Left lobe of liver (tissue), 2 donors: ENCODE measurements around the gene ABCC12. TPM values are rescaled to one million over a fixed set of nuclear protein-coding genes. Genes with fewer than 3 reads are reported as not detected.

ENCODE experiments used
- ATAC-seq: fragments of 200-7000 bp; cut with Tn5 transposase; one replicate; pipeline ENCODE4 v1.9.1; 2020; ENCODE audit warnings: mild to moderate bottlenecking, moderate library complexity
- DNase-seq: peaks from one replicate; pipeline ENCODE4 v3.0.0-alpha.2; 2020; ENCODE audit warnings: low spot score
- total RNA-seq: library from RNA; stranded (reverse); gene quantifications from one replicate; pipeline ENCODE4 v1.2.1, GENCODE V29; 2021
- donor health status: DM: no; HTN: no; CAD: no; lungs with moderate emphysema.
- donor health status: DM: no; HTN: yes; CAD: no.

ABCC12 gene
- total RNA-seq, 1 donor from 2014 or later = 0.08 TPM

DNA sequence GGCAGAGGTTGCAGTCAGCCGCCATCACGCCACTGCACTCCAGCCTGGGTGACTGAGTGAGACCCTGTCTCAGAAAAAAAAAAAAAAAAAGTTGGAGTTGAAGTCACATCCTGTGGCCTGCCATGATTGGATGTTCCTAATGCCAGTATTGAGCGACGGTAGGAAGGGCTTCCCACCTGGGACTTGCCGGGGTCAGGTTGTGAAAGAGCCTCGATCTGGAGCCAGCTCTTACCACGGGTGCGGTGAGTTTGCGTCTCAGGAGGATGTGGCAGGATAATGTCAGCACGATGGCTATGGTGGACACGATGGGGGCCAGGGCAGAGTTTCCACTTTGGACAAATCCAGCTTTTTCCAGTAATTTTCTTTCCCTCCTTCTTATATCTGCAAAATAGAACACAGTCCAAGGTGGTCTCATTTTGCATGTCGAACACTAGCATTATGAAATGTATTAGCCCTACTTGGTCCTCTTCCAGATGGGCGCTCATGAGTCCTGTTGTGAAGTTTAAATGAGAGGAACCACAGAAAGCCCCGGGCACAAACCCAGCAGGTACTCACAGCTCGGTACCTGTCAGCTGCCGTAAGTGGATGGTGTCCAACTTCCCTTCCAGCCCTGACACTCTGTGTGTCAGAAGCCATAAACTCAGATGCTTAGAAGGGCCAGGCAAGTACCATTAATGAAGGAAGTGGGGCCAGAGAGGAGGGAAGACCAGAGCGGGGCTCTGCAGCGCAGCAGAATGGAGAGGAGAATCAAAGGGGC is 22.2 kb downstream of the ABCC12 start:
- DNase-seq (no peak), ATAC-seq (no peak)

DNA sequence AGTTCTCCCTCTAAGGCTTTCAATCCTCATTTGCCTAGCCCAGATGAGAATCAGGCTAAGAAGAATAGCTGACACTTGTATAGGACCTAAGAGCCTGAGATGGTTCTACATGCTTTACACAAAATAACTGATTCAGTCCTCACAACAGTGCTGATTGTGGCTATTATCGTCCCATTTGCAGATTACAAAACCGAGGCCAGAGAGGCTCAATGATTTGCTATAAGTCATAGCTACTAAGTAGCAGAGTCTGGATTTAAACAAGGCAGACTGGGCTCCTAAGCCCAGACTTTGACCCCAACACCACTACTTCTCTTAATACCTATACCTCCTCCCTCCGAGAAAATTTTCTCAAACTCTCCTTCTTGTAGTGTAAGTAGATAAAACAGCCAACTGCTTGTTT is 23.1 kb downstream of the ABCC12 start:
- ATAC-seq = no peak
- no peak for DNase-seq

GRCh38 chr16:48131201-48131935 is 24.4 kb downstream of the ABCC12 start:
- DNase-seq = no peak
- ATAC-seq = no peak

DNA sequence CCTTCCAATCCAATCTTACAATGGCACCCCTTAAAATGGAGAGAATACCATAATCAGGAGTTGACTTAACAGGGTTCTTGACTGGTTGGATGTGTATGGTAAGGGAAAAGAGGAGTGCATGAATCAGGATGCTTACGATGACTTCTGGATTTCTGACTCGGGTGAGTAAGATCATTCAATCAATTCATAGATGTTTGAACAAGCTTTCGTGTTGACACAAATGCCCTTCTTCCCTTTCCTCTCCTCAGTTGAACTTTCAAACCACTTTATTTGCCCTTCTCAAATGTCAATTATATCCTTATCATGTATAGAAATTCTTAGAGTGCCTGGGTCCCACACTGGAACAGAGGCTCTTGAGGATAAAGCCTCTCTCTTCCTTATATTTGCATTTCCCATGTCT is 25.9 kb downstream of the ABCC12 start:
- no peak for DNase-seq
- ATAC-seq = no peak

DNA sequence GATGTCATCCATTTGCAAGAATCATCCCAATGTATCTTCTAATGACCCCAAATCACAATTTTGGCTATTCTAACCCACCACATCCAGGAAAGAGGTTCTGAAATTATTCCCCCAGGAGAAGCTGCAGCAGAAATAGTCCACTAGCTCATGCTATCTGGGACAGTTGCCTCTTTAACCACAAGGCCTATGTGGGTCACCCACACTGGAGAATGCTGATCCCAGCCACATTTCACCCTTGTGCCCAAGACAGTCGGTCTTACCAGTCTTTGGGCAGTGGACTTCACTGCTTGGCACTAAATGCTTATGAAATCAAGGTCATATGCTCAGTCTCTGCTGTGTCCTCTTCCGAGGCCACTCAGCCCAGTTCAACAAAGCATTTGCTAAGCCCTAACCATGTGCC is 27.0 kb downstream of the ABCC12 start:
- ATAC-seq (no peak), DNase-seq (no peak)

- no peak for DNase-seq
- no peak for ATAC-seq
These were observed 28.8 kb downstream of the ABCC12 start for GRCh38 chr16:48126801-48127644.

DNA sequence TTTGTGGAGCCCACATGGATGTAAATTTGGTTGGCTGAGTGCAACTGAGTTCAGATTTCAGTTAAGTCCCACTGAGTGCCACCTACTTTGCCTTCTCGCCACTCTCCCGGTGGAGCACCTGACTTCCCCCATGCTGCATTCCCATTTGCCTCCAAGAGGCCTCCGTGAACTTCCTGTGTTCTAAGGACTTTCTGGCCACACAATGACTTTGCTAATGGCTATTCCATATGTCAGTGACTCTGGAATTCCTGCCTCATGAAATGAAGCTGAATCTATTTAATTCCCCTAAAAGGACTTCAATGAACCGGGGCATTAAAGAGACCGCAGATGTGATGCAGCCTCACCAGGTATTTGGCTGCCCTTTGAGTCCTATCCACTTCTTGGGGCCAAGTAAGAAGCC is 29.9 kb downstream of the ABCC12 start:
- ATAC-seq = no peak

GRCh38 chr16:48124266-48124665 is 31.5 kb downstream of the ABCC12 start:
- DNase-seq (no peak), ATAC-seq (no peak)

More for the DNA sequence above, 29.9 kb downstream of the ABCC12 start:
- no peak for DNase-seq

GRCh38 chr16:48123104-48123788 is 32.5 kb downstream of the ABCC12 start:
- ATAC-seq (no peak), DNase-seq (no peak)

GRCh38 chr16:48121276-48121675 is 34.5 kb downstream of the ABCC12 start:
- DNase-seq = no peak
- ATAC-seq = no peak

GRCh38 chr16:48118841-48119240 is 37.0 kb downstream of the ABCC12 start:
- ATAC-seq (no peak), DNase-seq (no peak)

DNA sequence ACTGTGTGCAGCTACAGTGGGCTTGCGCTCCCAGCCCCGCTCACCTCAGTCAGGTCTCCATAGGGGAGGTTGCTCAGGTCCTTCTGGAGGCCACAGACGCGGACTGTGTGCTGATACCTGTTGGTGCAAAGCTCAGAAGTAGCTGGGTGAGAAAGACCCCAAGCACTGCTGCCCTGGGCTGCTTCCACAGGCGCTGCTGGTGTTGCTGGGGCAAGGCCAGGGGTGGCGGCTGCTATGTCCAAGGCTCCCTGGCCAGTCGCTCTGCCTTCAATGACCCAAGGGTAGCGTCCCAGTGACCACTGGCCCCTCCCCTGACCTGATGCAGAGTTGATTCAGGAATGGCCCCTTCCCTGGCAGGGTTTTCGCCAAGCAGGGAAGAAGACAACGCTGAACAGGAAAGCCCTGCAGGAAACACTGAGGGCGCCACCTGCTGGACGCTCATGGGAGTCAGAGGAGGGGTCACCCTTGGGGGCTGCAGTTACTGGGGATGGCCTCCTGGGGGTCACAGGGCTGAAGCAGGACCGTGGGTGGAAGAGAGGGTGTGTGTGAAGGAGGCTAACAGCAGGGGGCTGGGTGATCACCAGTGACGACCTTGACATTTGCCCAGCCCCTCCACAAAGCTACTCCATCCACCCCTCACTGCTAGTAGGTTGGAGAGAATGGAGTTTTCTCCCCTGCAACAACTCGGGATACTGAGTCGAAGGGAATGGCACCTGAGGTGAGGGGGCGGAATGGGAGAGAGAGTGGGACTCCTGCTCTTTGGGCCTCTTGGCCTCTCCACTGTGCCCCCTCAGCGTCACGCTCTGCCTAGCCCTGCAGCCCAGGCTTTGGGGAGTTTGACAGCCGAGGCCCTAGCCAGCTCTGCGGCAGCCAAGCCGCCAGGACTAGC is 38.3 kb downstream of the ABCC12 start:
- ATAC-seq (peak; percentile 22), DNase-seq (no peak)

GRCh38 chr16:48115299-48115698 is 40.5 kb downstream of the ABCC12 start:
- DNase-seq = no peak
- ATAC-seq = no peak

DNA sequence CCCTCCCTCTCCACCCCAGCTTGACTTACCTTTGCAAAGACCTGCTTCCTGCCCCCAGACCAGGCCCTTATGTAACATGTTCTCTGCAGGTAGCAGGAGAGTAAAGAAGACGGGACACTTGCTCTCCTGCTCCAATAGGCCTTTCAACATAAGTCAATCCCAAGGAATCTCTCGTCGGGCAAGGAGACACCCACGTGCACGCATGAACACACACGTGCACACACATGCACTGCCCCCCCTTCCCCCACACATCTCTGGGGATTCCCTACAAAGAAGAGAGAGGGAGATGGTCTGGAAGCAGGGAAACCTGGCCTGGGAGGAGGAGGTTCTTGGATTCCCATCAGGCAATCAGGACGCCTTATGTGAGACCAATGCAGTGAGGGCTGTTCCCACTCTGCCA is 41.4 kb downstream of the ABCC12 start:
- DNase-seq (no peak), ATAC-seq (no peak)

- DNase-seq (no peak), ATAC-seq (peak; percentile 46)
These were observed 42.3 kb downstream of the ABCC12 start for GRCh38 chr16:48113471-48113870.

- no peak for DNase-seq
- ATAC-seq = no peak
These were observed 42.8 kb downstream of the ABCC12 start for GRCh38 chr16:48113001-48113400.

DNA sequence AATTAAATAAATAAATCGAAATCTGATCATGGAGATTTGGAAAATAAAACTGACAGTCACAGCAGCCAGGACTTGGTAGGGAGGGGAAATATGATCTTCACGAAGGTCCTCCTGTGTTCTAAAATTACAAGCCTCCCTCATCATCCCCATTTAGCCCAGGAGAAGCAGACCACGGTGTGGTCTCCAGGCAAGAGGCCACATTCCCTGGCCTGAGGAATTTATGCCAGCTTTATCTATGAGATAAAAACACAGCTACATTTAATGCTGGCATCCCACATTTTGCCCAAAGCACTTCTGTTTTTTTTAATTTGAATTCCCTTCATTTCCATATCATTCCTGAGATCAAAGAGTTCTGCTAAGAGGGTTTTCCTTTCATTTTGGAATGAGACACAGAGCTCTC is 43.2 kb downstream of the ABCC12 start:
- DNase-seq = no peak
- no peak for ATAC-seq

DNA sequence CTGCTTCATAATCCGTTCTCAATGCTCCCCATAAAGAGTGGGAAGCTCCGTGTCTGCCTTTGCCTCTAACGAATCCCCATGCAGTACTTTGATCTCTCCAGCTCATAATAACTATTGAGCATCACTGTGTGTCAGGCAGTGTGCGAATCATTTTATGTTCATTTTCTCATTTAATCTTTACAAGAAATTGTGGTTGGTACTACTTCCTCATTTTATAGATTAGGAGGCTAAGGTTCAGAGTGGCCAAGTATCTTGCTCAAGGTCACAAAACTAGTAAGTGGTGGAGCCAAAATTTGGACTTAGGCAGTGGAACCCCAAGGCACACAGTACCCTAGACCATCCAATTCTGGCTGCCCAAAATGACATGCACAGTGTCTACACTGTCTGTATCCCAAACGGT is 44.8 kb downstream of the ABCC12 start:
- DNase-seq = no peak
- no peak for ATAC-seq

- ATAC-seq (no peak), DNase-seq (no peak)
These were observed 45.8 kb downstream of the ABCC12 start for GRCh38 chr16:48110000-48110399.

DNA sequence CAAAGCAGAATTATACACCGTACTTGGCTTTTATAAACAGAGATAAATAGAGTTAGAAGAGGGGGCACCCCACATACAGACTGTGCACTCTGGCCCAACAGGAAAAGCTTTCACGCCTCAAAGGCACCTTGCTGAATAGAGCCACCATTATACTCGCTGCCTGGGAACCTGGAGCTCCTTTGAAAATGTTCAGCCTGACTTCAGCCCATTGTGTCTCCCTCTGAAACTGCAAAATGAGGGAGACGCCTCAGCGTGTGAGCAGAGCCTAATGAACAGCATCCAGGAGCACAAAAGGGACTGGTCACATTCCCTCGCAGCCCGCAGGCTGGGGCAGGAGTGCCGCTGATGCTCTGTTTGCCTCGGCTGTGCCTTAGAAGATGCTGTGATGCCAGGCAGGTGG is 46.3 kb downstream of the ABCC12 start:
- ATAC-seq = no peak
- DNase-seq = no peak
